SIG-M5 treated with dmso at 0.1 percent for 504 hours (cell line): Measurements from ENCODE around the gene TSPAN4.
A peak's percentile ranks its signal among the peaks of the same experiment; 100 is the strongest.

ENCODE experiments used
- DNase-seq: peaks from one replicate; lab custom pipeline; 2025; ENCODE audit not compliant: unreplicated experiment; lab: John Stamatoyannopoulos, UW

Gene TSPAN4

GRCh38 chr11:821512-822371, 20.9 kb upstream of the TSPAN4 start:
- DNase-seq: no peak

GRCh38 chr11:823441-824291, 19.0 kb upstream of the TSPAN4 start:
- no peak for DNase-seq

DNA sequence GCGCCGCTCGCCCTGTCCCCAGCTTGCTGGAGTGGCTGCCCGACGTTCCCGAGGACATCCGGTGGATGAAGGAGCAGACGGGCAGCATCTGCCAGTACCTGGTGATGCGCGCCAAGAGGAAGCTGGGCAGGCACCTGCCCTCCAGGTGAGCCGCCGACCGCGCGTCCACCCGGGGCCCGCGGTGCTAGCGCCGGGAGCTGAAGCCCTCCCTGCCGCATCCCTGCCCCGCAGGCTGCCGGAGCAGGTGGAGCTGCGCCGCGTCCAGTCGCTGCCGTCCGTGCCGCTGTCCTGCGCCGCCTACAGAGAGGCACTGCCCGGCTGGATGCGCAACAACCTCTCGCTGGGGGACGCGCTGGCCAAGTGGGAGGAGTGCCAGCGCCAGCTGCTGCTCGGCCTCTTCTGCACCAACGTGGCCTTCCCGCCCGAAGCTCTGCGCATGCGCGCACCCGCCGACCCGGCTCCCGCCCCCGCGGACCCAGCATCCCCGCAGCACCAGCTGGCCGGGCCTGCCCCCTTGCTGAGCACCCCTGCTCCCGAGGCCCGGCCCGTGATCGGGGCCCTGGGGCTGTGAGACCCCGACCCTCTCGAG, 18.3 kb upstream of the TSPAN4 start:
- no peak for DNase-seq

GRCh38 chr11:824942-825341, 17.7 kb upstream of the TSPAN4 start:
- DNase-seq: no peak

DNA sequence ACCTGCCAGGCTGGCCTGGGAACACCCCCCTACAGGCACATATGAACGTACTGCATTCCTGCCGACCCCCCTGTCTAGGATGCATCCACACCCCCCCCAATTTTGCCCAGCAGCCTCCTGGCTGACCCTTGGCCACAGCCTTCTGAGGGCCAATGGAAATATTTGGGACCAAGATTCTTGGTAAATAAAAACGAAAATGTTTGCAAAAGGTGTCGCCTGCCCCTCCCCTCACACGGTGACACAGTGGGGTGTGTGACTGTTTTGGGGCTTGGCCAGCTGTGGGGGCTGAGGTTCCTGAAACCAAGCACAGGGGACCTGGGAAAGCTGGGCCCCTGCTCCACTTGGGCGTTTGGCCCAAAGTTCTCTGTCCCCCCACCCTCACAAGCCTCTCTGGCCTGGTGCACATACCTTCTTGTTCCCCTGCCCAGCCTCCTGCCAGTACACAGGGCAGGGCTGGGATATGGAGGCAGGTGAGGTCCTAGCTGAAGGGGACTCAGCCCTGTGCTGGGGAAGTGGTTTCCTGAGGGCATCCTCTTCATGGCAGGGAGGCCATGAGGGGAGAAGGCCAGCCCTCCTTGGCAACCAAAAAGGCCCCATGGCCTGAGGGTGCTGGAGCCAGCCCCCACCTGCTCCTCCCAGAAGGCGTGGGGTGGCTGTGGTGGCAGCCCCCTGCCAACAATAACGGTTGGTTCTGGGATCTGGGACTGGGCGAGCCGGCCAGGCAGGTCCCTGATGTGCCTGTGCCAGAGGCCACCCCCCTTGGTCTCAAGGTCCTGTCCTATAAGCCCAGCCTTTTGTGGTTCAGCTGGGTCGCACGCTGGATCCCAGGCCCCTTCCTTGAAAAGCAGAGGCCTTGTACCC, 17.1 kb upstream of the TSPAN4 start:
- no peak for DNase-seq

- no peak for DNase-seq
Observed at GRCh38 chr11:826227-826621, 16.4 kb upstream of the TSPAN4 start.

- no peak for DNase-seq
Observed at GRCh38 chr11:826836-827145, 15.9 kb upstream of the TSPAN4 start.

- DNase-seq: no peak
Observed at GRCh38 chr11:827146-827896, 15.3 kb upstream of the TSPAN4 start.

GRCh38 chr11:827897-828192, 14.8 kb upstream of the TSPAN4 start, which contains the start of gene CRACR2B:
CRACR2B (plus strand) TSS chr11:827919; CDS start chr11:828608, 689 bp downstream.
- no peak for DNase-seq

DNA sequence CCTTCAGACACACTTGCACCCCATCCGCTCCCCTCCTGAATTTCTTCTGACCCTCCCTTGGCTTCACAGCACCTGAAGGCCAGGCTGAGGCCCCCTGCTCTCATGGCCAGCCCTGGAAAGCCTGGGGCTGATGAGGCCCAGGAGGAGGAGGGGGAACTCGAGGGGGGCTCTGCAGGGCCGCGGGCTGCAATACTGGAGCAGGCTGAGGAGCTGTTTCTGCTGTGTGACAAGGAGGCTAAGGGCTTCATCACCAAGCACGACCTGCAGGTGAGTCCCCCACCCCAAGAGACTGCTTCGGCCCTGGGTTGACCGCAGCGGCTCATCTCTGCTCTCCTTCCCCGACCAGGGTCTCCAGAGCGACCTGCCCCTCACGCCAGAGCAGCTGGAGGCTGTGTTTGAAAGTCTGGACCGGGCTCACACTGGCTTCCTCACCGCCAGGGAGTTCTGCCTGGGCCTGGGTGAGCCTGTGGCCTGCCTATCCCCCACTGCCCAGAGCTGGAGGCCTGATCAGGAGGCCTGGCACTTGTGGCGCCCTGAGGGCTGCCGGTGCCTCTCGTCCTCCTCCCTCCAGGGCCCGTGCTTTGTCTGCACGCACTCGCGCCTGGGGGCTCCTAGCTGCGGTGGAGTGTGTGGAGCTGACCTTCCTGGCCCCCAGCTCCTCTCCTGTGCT, 14.0 kb upstream of the TSPAN4 start:
- no peak for DNase-seq

- no peak for DNase-seq
Observed at GRCh38 chr11:829176-829846, 13.3 kb upstream of the TSPAN4 start.

GRCh38 chr11:829847-830294, 12.8 kb upstream of the TSPAN4 start:
- DNase-seq: no peak

- peak; percentile 36 for DNase-seq
Observed at GRCh38 chr11:830295-831117, 12.1 kb upstream of the TSPAN4 start.

DNA sequence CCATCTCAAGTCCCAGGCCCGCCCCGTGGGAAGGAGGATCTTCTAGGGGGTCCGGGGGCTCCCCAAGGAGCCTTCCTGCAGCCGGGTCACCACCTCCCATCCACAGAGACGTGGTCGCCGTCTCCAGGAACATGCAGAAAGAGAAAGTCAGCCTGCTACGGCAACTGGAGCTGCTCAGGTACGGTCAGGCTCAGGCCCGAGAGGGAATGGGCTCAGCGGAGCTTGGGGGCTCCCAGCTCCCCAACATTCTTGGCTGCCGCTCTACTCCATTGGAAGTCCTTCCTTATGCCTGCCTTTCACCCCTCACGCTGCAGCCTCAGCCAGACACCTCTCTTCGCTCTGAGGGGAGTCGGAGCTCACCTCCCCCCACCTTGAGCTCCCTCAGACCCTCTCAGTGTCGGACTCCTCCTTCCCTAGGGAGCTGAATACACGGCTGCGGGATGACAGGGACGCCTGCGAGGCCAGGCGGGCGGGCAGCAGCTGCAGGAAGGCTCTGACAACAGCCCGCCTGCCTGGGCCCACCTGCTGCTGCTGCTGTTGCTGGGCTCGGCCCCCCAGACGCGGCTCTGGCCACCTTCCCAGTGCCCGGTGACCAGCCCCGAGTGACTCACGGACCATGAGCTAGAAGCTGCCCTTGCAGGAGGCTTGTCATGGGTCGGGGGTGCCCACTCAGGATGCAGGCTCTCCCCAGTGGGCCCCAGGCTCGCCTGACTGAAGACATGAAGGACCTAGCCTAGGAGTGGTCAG, 11.4 kb upstream of the TSPAN4 start:
- DNase-seq: no peak

- DNase-seq: no peak
Observed at GRCh38 chr11:831961-832528, 10.6 kb upstream of the TSPAN4 start.

DNA sequence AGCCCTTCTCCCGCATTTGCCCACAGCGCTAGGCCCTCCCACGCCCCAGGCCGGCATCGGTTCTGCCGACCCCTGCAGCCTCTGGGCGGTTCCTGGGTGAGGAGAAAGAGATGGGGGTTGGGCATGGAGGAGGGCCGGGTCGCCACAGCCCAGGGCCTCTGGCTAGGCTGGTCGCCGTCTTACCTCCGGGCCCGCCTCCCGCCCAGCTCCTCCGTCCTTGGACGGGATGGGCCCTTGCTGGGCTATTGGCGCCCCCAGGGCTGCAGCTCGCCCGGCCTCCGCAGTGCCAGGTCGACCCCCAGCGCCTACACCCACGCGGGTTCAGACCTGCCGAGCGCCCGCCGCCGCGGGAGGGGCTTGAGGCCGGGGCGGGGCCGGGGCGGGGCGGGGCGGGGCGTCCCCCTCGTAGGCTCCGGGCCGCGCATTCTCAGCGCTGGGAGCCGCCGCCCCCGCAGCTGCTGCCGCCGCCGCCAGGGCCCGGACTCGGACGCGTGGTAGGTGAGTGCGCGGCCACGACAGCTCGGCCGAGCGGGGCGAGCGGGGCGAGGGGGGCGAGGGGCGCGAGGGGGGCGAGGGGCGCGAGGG, 10.0 kb upstream of the TSPAN4 start, which contains the start of gene CD151:
CD151 (plus strand) TSS at position 424 of the 585 bp plus-strand sequence. CDS start 3,118 bp downstream, outside the sequence.
- peak; percentile 38 for DNase-seq
